ENCODE measurements around the gene INTS11. TPM values are rescaled to one million over a fixed set of nuclear protein-coding genes. Genes with fewer than 3 reads are reported as not detected.

The INTS11 gene
- total and polyA plus RNA-seq, 2 of the 13 experiments (the other 11 are each of a cell fraction or from before 2014, with no cell fraction given), result 52.8 to 94.8 TPM

- TF ChIP-seq PRDM10 (CRISPR knock-in tag; IDR thresholded peaks at IDR 0.05; ENCODE audit: low read depth) (no peak), ZNF576 (CRISPR knock-in tag; IDR thresholded peaks at IDR 0.05) (peak; percentile 41; the same call in 1 of the 2 replicates), MEIS1 (CRISPR knock-in tag; IDR thresholded peaks at IDR 0.05; ENCODE audit: borderline replicate concordance) (no peak; the same call in 1 of the 2 replicates), ZNF232 (CRISPR knock-in tag; IDR thresholded peaks at IDR 0.05; ENCODE audit: borderline replicate concordance) (no peak), NONO (IDR thresholded peaks at IDR 0.05) (no peak), NONO (CRISPR knock-in tag; conservative IDR thresholded peaks at IDR 0.05) (peak; percentile 72; the same call in 1 of the 2 replicates), ARID4A (CRISPR knock-in tag; IDR thresholded peaks at IDR 0.05; ENCODE audit: borderline replicate concordance) (peak; percentile 41; the same call in 1 of the 2 replicates), ZNF180 (CRISPR knock-in tag; IDR thresholded peaks at IDR 0.05; ENCODE audit: borderline replicate concordance, low read depth) (no peak), DNMT1 (CRISPR knock-in tag; IDR thresholded peaks at IDR 0.05) (peak; percentile 57; the same call in 1 of the 2 replicates), SMC3 (IDR thresholded peaks at IDR 0.05; ENCODE audit: low read length) (peak; percentile 42), LCORL (IDR thresholded peaks at IDR 0.05) (no peak), LCORL (CRISPR knock-in tag; IDR thresholded peaks at IDR 0.05) (0 out of 2 replicates have a peak, but pooled peaks have one; percentile 65), ZNF430 (CRISPR knock-in tag; IDR thresholded peaks at IDR 0.05) (no peak), TSC22D2 (CRISPR knock-in tag; IDR thresholded peaks at IDR 0.05; ENCODE audit: borderline replicate concordance) (no peak)
- TF ChIP-seq, protein P1, sequence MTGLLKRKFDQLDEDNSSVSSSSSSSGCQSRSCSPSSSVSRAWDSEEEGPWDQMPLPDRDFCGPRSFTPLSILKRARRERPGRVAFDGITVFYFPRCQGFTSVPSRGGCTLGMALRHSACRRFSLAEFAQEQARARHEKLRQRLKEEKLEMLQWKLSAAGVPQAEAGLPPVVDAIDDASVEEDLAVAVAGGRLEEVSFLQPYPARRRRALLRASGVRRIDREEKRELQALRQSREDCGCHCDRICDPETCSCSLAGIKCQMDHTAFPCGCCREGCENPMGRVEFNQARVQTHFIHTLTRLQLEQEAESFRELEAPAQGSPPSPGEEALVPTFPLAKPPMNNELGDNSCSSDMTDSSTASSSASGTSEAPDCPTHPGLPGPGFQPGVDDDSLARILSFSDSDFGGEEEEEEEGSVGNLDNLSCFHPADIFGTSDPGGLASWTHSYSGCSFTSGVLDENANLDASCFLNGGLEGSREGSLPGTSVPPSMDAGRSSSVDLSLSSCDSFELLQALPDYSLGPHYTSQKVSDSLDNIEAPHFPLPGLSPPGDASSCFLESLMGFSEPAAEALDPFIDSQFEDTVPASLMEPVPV (CRISPR knock-in tag; IDR thresholded peaks at IDR 0.05), result no peak
- TF ChIP-seq, protein P2, sequence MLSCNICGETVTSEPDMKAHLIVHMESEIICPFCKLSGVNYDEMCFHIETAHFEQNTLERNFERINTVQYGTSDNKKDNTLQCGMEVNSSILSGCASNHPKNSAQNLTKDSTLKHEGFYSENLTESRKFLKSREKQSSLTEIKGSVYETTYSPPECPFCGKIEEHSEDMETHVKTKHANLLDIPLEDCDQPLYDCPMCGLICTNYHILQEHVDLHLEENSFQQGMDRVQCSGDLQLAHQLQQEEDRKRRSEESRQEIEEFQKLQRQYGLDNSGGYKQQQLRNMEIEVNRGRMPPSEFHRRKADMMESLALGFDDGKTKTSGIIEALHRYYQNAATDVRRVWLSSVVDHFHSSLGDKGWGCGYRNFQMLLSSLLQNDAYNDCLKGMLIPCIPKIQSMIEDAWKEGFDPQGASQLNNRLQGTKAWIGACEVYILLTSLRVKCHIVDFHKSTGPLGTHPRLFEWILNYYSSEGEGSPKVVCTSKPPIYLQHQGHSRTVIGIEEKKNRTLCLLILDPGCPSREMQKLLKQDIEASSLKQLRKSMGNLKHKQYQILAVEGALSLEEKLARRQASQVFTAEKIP (CRISPR knock-in tag; IDR thresholded peaks at IDR 0.05; ENCODE audit: borderline replicate concordance), result no peak
Observed at GRCh38 chr1:1291548-1292441, 32.7 kb downstream of the INTS11 start (continued).
